Measurements from ENCODE around the gene EBPL. TPM values are rescaled to one million over a fixed set of nuclear protein-coding genes. Genes with fewer than 3 reads are reported as not detected.

The EBPL gene
- polyA plus RNA-seq, 1 donor (not counting 4 experiments of a cell fraction or from before 2014, with no cell fraction given) = 107 TPM

GRCh38 chr13:49667773-49668172 is 23.5 kb downstream of the EBPL start:
- H3K4me2 ChIP-seq (ENCODE audit: control insufficient read depth, extremely low read depth, insufficient read depth, low read depth, low read length) = no peak overlapping the region
- H3K9me1 ChIP-seq (ENCODE audit: control insufficient read depth, extremely low read depth, insufficient read depth, low read length) = no peaks in the 10 kb centered on the region
- peaks cover 12 to 20% of the 10 kb centered on the region in 2 experiments for H3K36me3 ChIP-seq (ENCODE audit: control insufficient read depth in 2 of 2, extremely low read depth in 1 of 2, insufficient read depth in 2 of 2, low read length in 2 of 2)
- H3K4me3 ChIP-seq (ENCODE audit: control insufficient read depth in 2 of 3, extremely low read depth in 1 of 3, insufficient read depth in 2 of 3, low read depth in 1 of 3, low read length in 3 of 3) = no peak overlapping the region
- no peak overlapping the region for H2AFZ ChIP-seq (ENCODE audit: control insufficient read depth, low read length)
- FAIRE-seq (no peak), DNase-seq (ENCODE audit: low read depth, low spot score) (no peak)
- H3K79me2 ChIP-seq (ENCODE audit: control insufficient read depth, insufficient read depth, low read length) = peaks cover 2% of the 10 kb centered on the region
- no peak overlapping the region for H3K27ac ChIP-seq (ENCODE audit: control insufficient read depth, insufficient read depth, low read length)
- H3K27me3 ChIP-seq (ENCODE audit: control insufficient read depth, extremely low read depth, insufficient read depth, low read length) = no peaks in the 10 kb centered on the region
- H3K9ac ChIP-seq (ENCODE audit: control insufficient read depth, extremely low read depth, insufficient read depth, low read length) = no peak overlapping the region
- H4K20me1 ChIP-seq (ENCODE audit: control insufficient read depth, extremely low read depth, insufficient read depth, low read length) = no peaks in the 10 kb centered on the region
- TF ChIP-seq CTCF (optimal IDR thresholded peaks at IDR 0.05 in 1 of 3, IDR thresholded peaks at IDR 0.05 in 1 of 3, conservative IDR thresholded peaks at IDR 0.05 in 1 of 3; ENCODE audit: extremely low read depth in 1 of 3, insufficient read depth in 2 of 3, low read length in 3 of 3) (no peak), EZH2 (IDR thresholded peaks at IDR 0.05; ENCODE audit: low read length) (no peak)
- no peaks in the 10 kb centered on the region for H3K4me1 ChIP-seq (ENCODE audit: control insufficient read depth, extremely low read depth, insufficient read depth, low read length)
- no peaks in the 10 kb centered on the region for H3K9me3 ChIP-seq (ENCODE audit: control insufficient read depth, low read depth, low read length)
- dilution Hi-C loops (cut with MboI; ENCODE audit: extremely low pct_ligation_motif_present, low sequenced_read_pairs) = no loop called here

GRCh38 chr13:49664606-49665005 is 26.7 kb downstream of the EBPL start:
- Histone ChIP-seq H3K4me2 (ENCODE audit: control insufficient read depth, extremely low read depth, insufficient read depth, low read depth, low read length) (no peak overlapping the region), H3K4me1 (ENCODE audit: control insufficient read depth, extremely low read depth, insufficient read depth, low read length) (no peaks in the 10 kb centered on the region), H3K9ac (ENCODE audit: control insufficient read depth, extremely low read depth, insufficient read depth, low read length) (no peak overlapping the region), H3K4me3 (ENCODE audit: control insufficient read depth in 2 of 3, extremely low read depth in 1 of 3, insufficient read depth in 2 of 3, low read depth in 1 of 3, low read length in 3 of 3) (no peak overlapping the region), H2AFZ (ENCODE audit: control insufficient read depth, low read length) (no peak overlapping the region), H4K20me1 (ENCODE audit: control insufficient read depth, extremely low read depth, insufficient read depth, low read length) (no peaks in the 10 kb centered on the region), H3K36me3 (ENCODE audit: control insufficient read depth in 2 of 2, extremely low read depth in 1 of 2, insufficient read depth in 2 of 2, low read length in 2 of 2) (peaks cover 18 to 26% of the 10 kb centered on the region in 2 experiments), H3K9me1 (ENCODE audit: control insufficient read depth, extremely low read depth, insufficient read depth, low read length) (no peaks in the 10 kb centered on the region), H3K27me3 (ENCODE audit: control insufficient read depth, extremely low read depth, insufficient read depth, low read length) (no peaks in the 10 kb centered on the region), H3K9me3 (ENCODE audit: control insufficient read depth, low read depth, low read length) (no peaks in the 10 kb centered on the region), H3K27ac (ENCODE audit: control insufficient read depth, insufficient read depth, low read length) (no peak overlapping the region), H3K79me2 (ENCODE audit: control insufficient read depth, insufficient read depth, low read length) (no peaks in the 10 kb centered on the region)
- dilution Hi-C loops (cut with MboI; ENCODE audit: extremely low pct_ligation_motif_present, low sequenced_read_pairs) = no loop called here
- DNase-seq (ENCODE audit: low read depth, low spot score) (no peak), FAIRE-seq (no peak)
- no peak for TF ChIP-seq CTCF (optimal IDR thresholded peaks at IDR 0.05 in 1 of 3, IDR thresholded peaks at IDR 0.05 in 1 of 3, conservative IDR thresholded peaks at IDR 0.05 in 1 of 3; ENCODE audit: extremely low read depth in 1 of 3, insufficient read depth in 2 of 3, low read length in 3 of 3)
- TF ChIP-seq EZH2 (IDR thresholded peaks at IDR 0.05; ENCODE audit: low read length) = no peak
